HUES6 (cell line): Measurements from ENCODE around the gene RNASEH2B.

Experiments used
- H3K27ac ChIP-seq: 2 replicates; pipeline ENCODE4 v1.7.0; 2013; ENCODE audit warnings: low read depth, mild to moderate bottlenecking, low read length, inconsistent platforms
- H3K27me3 ChIP-seq: 2 replicates; pipeline ENCODE4 v1.6.1; 2013; ENCODE audit warnings: low read length; ENCODE audit not compliant: control insufficient read depth, insufficient read depth
- H3K36me3 ChIP-seq: 2 replicates; pipeline ENCODE4 v1.6.1; 2013; ENCODE audit warnings: low read length; ENCODE audit not compliant: control insufficient read depth, insufficient read depth
- H3K4me1 ChIP-seq: 2 replicates; pipeline ENCODE4 v1.6.1; 2013; ENCODE audit warnings: low read length; ENCODE audit not compliant: control insufficient read depth, insufficient read depth
- H3K4me3 ChIP-seq: 2 replicates; pipeline ENCODE4 v1.5.1; 2013; ENCODE audit warnings: low read depth, low read length
- H3K9ac ChIP-seq: one replicate; pipeline ENCODE4 v1.6.1; 2013; ENCODE audit warnings: mild to moderate bottlenecking, low read length
- H3K9me3 ChIP-seq: 2 replicates; pipeline ENCODE4 v1.6.1; 2013; ENCODE audit warnings: low read depth, low read length; ENCODE audit not compliant: control insufficient read depth, insufficient read depth

Gene RNASEH2B, protein sequence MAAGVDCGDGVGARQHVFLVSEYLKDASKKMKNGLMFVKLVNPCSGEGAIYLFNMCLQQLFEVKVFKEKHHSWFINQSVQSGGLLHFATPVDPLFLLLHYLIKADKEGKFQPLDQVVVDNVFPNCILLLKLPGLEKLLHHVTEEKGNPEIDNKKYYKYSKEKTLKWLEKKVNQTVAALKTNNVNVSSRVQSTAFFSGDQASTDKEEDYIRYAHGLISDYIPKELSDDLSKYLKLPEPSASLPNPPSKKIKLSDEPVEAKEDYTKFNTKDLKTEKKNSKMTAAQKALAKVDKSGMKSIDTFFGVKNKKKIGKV

GRCh38 chr13:50909605-50910484, at the start of gene RNASEH2B:
Gene RNASEH2B (plus strand): TSS chr13:50909791. CDS start chr13:50910077, 286 bp downstream.
- Histone ChIP-seq H3K4me1 (peaks cover 18% of the 10 kb centered on the region), H3K9me3 (no peaks in the 10 kb centered on the region), H3K36me3 (no peaks in the 10 kb centered on the region), H3K27me3 (no peaks in the 10 kb centered on the region), H3K4me3 (peak within 1 kb of the TSS; percentile 69), H3K27ac (peak within 1 kb of the TSS; percentile 85), H3K9ac (peak within 1 kb of the TSS; percentile 93)

DNA sequence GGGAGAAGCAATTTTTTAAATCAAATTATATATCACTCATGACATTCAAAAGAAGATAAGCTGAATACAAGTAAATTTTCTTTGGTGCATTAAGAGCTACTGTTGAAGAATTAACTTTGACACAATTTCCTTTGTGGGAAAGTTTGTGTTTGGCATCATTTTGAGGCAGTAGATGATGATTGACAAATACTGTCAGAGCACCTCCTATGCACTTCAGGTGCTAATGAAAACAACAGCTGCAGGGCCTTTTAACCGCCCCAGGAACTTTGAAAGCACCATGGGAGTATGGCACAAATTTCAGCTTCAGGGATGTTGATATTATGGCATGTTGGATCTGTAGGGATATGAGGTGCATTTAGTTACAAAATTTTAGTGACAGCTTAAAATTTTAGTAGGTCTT, 45.1 kb upstream of the RNASEH2B start:
- H3K27me3 ChIP-seq, result no peaks in the 10 kb centered on the region
- H3K4me3 ChIP-seq, result no peak overlapping the region
- no peaks in the 10 kb centered on the region for H3K4me1 ChIP-seq
- H3K36me3 ChIP-seq, result no peaks in the 10 kb centered on the region
- no peak overlapping the region for H3K9ac ChIP-seq
- H3K27ac ChIP-seq, result no peak overlapping the region
- peaks cover 10% of the 10 kb centered on the region; the same call in 1 of the 2 replicates for H3K9me3 ChIP-seq

GRCh38 chr13:50866817-50867636, 42.6 kb upstream of the RNASEH2B start:
- Histone ChIP-seq H3K27ac (no peak overlapping the region), H3K4me3 (no peak overlapping the region), H3K4me1 (no peaks in the 10 kb centered on the region), H3K9ac (no peak overlapping the region), H3K36me3 (no peaks in the 10 kb centered on the region), H3K9me3 (no peaks in the 10 kb centered on the region; the same call in 1 of the 2 replicates), H3K27me3 (no peaks in the 10 kb centered on the region)

DNA sequence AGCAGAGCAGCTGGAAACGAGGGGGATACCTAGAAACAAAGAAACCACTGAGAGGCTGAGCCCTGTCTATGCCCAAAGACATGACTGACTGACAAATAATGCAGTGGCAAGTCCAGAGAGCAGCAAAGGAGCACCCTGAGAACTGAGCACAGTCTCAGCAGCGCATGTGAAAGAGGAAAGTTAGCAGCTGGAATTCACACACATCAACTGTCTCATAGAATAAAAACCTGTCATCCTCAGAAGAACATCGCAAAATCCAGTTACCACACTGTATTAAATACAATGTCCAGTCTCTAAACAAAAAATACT, 42.0 kb upstream of the RNASEH2B start:
- H3K4me1 ChIP-seq, result no peaks in the 10 kb centered on the region
- no peak overlapping the region for H3K27ac ChIP-seq
- no peaks in the 10 kb centered on the region for H3K27me3 ChIP-seq
- H3K4me3 ChIP-seq, result no peak overlapping the region
- H3K9ac ChIP-seq, result no peak overlapping the region
- H3K9me3 ChIP-seq, result no peaks in the 10 kb centered on the region; the same call in 1 of the 2 replicates
- no peaks in the 10 kb centered on the region for H3K36me3 ChIP-seq

- no peak overlapping the region for H3K4me3 ChIP-seq
- no peaks in the 10 kb centered on the region for H3K4me1 ChIP-seq
- no peaks in the 10 kb centered on the region for H3K36me3 ChIP-seq
- H3K27ac ChIP-seq, result no peak overlapping the region
- no peaks in the 10 kb centered on the region for H3K9me3 ChIP-seq
- H3K27me3 ChIP-seq, result no peaks in the 10 kb centered on the region
- no peak overlapping the region for H3K9ac ChIP-seq
Measured at GRCh38 chr13:50871405-50871804, 38.2 kb upstream of the RNASEH2B start.

GRCh38 chr13:50873467-50873866, 36.1 kb upstream of the RNASEH2B start:
- no peaks in the 10 kb centered on the region for H3K36me3 ChIP-seq
- no peak overlapping the region for H3K27ac ChIP-seq
- no peaks in the 10 kb centered on the region for H3K27me3 ChIP-seq
- H3K9me3 ChIP-seq, result no peaks in the 10 kb centered on the region
- H3K4me1 ChIP-seq, result no peaks in the 10 kb centered on the region
- no peak overlapping the region for H3K9ac ChIP-seq
- no peak overlapping the region for H3K4me3 ChIP-seq

- H3K27me3 ChIP-seq, result no peaks in the 10 kb centered on the region
- no peak overlapping the region for H3K9ac ChIP-seq
- H3K9me3 ChIP-seq, result no peaks in the 10 kb centered on the region
- no peak overlapping the region for H3K4me3 ChIP-seq
- H3K36me3 ChIP-seq, result no peaks in the 10 kb centered on the region
- no peaks in the 10 kb centered on the region for H3K4me1 ChIP-seq
- no peak overlapping the region for H3K27ac ChIP-seq
Measured at GRCh38 chr13:50873991-50874390, 35.6 kb upstream of the RNASEH2B start.

GRCh38 chr13:50882816-50883435, 26.7 kb upstream of the RNASEH2B start:
- H3K9ac ChIP-seq, result no peak overlapping the region
- no peak overlapping the region for H3K4me3 ChIP-seq
- no peaks in the 10 kb centered on the region for H3K27me3 ChIP-seq
- H3K36me3 ChIP-seq, result no peaks in the 10 kb centered on the region
- no peak overlapping the region for H3K27ac ChIP-seq
- no peaks in the 10 kb centered on the region for H3K9me3 ChIP-seq
- no peaks in the 10 kb centered on the region for H3K4me1 ChIP-seq

DNA sequence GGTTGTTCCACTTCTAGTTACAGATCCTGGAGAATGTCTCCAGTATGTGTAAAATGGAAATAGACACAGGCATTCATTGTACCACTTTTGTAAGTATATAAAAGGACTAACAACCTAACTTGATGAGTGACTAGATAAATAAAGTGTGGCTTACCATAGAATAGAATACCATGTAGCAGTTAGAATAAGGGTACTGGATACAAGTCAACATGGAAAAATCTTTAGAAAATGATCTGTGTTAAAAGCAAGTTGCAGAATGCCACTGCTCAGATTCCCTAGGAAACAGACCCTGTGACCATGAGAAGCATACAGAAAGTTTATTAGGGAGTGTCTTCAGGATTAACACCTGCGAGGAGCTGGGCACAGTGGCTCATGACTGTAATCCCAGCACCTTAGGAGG, 25.9 kb upstream of the RNASEH2B start:
- no peaks in the 10 kb centered on the region for H3K36me3 ChIP-seq
- no peaks in the 10 kb centered on the region for H3K9me3 ChIP-seq
- H3K4me1 ChIP-seq, result no peaks in the 10 kb centered on the region
- no peak overlapping the region for H3K27ac ChIP-seq
- H3K9ac ChIP-seq, result no peak overlapping the region
- no peak overlapping the region for H3K4me3 ChIP-seq
- no peaks in the 10 kb centered on the region for H3K27me3 ChIP-seq

- Histone ChIP-seq H3K27me3 (no peaks in the 10 kb centered on the region), H3K36me3 (no peaks in the 10 kb centered on the region), H3K9ac (no peak overlapping the region), H3K4me1 (no peaks in the 10 kb centered on the region), H3K9me3 (no peaks in the 10 kb centered on the region), H3K27ac (no peak overlapping the region), H3K4me3 (no peak overlapping the region)
Measured at GRCh38 chr13:50884265-50884664, 25.3 kb upstream of the RNASEH2B start.
